GM12872 (cell line): ENCODE data around the gene NDFIP1.

Experiments used
- CTCF ChIP-seq: IDR thresholded peaks from 3 replicates; pipeline ENCODE4 v1.5.1; 2011; ENCODE audit warnings: low read depth, mild to moderate bottlenecking, low read length, moderate library complexity; ENCODE audit not compliant: insufficient read depth

Gene NDFIP1

GRCh38 chr5:142152384-142152732 lies 43.8 kb downstream of the NDFIP1 start:
- no peak for TF ChIP-seq CTCF

GRCh38 chr5:142153674-142154448 lies 45.3 kb downstream of the NDFIP1 start:
- TF ChIP-seq CTCF = no peak

DNA sequence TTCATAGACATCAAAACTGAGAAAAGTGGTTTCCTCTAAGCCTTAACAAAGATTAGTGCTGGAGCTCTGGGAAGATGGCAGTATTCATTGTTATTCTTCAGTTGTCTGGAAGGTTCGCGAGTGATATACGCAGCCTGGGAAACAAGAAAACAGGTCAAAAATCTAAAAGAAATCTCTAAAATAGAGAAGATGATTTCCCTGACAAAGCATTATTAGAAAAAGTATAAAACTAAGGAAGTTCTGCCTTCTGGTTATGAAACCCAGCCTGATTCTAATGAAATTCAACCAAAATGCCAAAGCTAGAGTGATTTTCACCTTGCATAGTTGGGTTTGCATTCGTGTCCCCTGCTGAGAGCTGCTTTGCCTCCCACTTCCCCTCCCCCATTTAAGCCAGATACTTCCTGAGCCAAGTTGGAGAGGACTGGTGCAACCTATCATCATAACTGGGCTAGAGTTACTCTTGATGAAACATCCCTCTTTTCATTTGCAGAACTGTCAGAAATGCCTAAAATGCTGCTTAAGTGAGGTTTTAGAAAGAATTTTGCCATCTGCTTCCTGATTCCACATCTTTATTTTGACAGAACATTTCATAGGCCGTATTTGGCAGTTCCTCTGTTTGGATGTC lies 48.4 kb downstream of the NDFIP1 start:
- no peak for TF ChIP-seq CTCF

DNA sequence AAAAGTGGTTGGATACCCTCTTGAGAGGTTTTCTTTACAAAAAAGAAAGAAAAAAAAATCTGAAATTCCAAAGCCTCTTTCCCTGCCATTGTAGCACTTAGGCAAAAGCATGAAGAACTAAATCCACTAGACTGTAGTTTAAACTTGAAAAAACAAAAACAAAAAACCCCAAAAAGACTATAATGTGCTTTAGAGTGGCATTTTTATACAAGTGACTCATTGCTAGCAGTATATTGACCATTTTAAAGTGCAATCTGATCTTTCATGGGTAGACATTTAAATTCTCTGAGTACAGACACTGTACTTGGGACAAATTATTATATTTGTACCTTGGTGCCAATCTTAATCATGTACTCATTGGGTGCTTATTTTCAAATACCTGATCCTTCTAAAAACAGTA lies 50.8 kb downstream of the NDFIP1 start:
- no peak for TF ChIP-seq CTCF

DNA sequence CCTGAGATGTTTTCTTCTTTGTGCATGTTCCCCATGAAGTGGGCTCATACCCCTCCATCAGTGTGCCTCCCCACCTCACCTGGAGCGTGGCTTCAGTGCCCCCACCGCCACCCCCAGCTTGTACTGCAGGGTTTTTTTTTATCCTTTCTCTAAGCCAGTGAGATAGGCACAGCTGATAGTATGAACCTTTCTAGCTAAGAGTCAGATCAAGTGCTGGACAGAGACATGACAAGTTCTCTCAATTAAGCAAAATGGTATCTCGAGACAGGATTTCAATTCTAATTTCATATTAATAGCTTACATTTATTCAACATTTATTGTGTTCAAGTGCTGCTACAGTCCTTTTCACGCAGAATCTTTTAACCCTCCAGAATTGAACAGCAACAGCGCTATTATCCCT lies 55.7 kb downstream of the NDFIP1 start:
- no peak for TF ChIP-seq CTCF

- TF ChIP-seq CTCF = no peak
Observed at GRCh38 chr5:142166754-142167153, 58.2 kb downstream of the NDFIP1 start.

DNA sequence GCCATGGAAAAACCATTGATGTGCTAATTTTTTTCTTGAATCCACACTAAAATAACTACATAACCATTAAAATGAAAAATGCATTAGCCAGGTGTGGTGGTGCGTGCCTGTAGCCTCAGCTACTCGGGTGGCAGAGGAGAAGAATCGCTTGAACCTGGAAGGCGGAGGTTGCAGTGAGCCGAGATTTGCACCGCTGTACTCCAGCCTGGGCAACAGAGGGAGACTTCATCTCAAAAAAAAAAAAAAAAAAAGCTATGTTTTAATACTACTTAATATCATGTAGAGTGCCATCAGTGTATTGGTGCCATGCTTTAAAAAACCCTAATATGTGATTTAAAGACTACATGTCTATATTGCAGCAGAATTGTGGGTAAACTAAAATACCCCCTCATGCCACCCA lies 58.9 kb downstream of the NDFIP1 start:
- TF ChIP-seq CTCF = no peak
